Upper lobe of left lung (tissue), 6 donors: ENCODE data around the gene ASB18. TPM values are rescaled to one million over a fixed set of nuclear protein-coding genes. Genes with fewer than 3 reads are reported as not detected.

Experiments used
- ATAC-seq, 2 donors: fragments of 200-7000 bp; cut with Tn5 transposase; one replicate each; pipeline ENCODE4 v1.9.1; 2022; ENCODE audit warnings: mild to moderate bottlenecking in 2 of 2, moderate library complexity in 2 of 2; ENCODE audit not compliant: low FRiP score in 2 of 2
- DNase-seq, 2 donors: peaks; one replicate each; pipeline ENCODE4 v3.0.0-alpha.2; 2019 to 2020
- H3K27ac ChIP-seq, 4 donors: fragments of 200-600 bp; sonication (generic); one replicate each; pipeline ENCODE4 v1.5.1; 2016 to 2019
- H3K27me3 ChIP-seq, 4 donors: fragments of 200-600 bp; sonication (generic); one replicate each; pipeline ENCODE4 v1.5.1; 2017 to 2019
- H3K36me3 ChIP-seq, 4 donors: fragments of 200-600 bp; sonication (generic); one replicate each; pipeline ENCODE4 v1.5.1; 2016 to 2019
- H3K4me1 ChIP-seq, 4 donors: fragments of 200-600 bp; sonication (generic); one replicate each; pipeline ENCODE4 v1.5.1; 2018 to 2019
- H3K4me3 ChIP-seq, 4 donors: fragments of 200-600 bp; sonication (generic); one replicate each; pipeline ENCODE4 v1.5.1; 2017 to 2019; ENCODE audit warnings: mild to moderate bottlenecking in 2 of 4, moderate library complexity in 1 of 4
- H3K9me3 ChIP-seq, 4 donors: fragments of 200-600 bp; sonication (generic); one replicate each; pipeline ENCODE4 v1.5.1; 2018 to 2019
- CTCF ChIP-seq, 6 experiments: fragments of 450-650 bp in 4 of 6; fragments of 200-600 bp in 2 of 6; sonication (generic) in 2 of 6; IDR thresholded peaks; one replicate each; pipeline ENCODE4 v1.5.1; 2016 to 2019; ENCODE audit warnings: antibody characterized with exemption in 6 of 6
- EP300 ChIP-seq, 4 donors: sonication (generic); formaldehyde crosslinking; IDR thresholded peaks; one replicate each; pipeline ENCODE4 v1.5.1; 2017; ENCODE audit warnings: antibody characterized with exemption in 4 of 4, control low read depth in 2 of 4
- POLR2A ChIP-seq, 4 donors: fragments of 450-650 bp; IDR thresholded peaks; one replicate each; pipeline ENCODE4 v1.5.1; 2016 to 2017; ENCODE audit warnings: antibody characterized with exemption in 4 of 4, mild to moderate bottlenecking in 2 of 4
- POLR2AphosphoS5 ChIP-seq, 2 donors: sonication (generic); formaldehyde crosslinking; IDR thresholded peaks; one replicate each; pipeline ENCODE4 v1.5.1; 2017; ENCODE audit warnings: antibody characterized with exemption in 2 of 2
- WGBS, 2 donors: methylation state at CpG; one replicate each; pipeline ENCODE4 v1.1.5; 2017 to 2018; 5-methylcytosine and 5-hydroxymethylcytosine counted together
- total RNA-seq, 6 donors: library from RNA; depleted of rRNA in 4 of 6; stranded (reverse); fragments of >200 nt in 4 of 6; gene quantifications; one replicate each; pipeline versions ENCODE4 v1.1.0 to v1.2.1, GENCODE V29; 2016 to 2021
- donor health status: DM: no; HTN: no; CAD: no; lungs with moderate emphysema.
- donor health status: DM: no; HTN: yes; CAD: no; lungs with severe emphysema.

ASB18 gene
- total RNA-seq, 6 donors from 2014 or later, result not detected

- peaks cover 4 to 89% (median 65%) of the 10 kb centered on the region in 4 donors for H3K27me3 ChIP-seq
- H3K36me3 ChIP-seq, result no peaks in the 10 kb centered on the region
- TF ChIP-seq CTCF (IDR thresholded peaks at IDR 0.05) (peak in 1 of 6 experiments; percentile 14), POLR2A (IDR thresholded peaks at IDR 0.05) (no peak)
- peak in 1 of 2 donors; percentile 16 for ATAC-seq
- H3K27ac ChIP-seq, result no peak overlapping the region
- 0 to 6% methylated on average over 7 to 70 of the region's 112 CpGs for WGBS, 2 donors
- H3K9me3 ChIP-seq, result no peaks in the 10 kb centered on the region
- H3K4me1 ChIP-seq, result peaks cover 50 to 63% (median 59%) of the 10 kb centered on the region in 4 donors
- H3K4me3 ChIP-seq, result peak overlapping the region in 3 of 4 donors; percentile 18 to 42 (median 32)
- DNase-seq, result peak in 1 of 2 donors; percentile 84
Measured at GRCh38 chr2:236167297-236168109, 96.7 kb downstream of the ASB18 start.

GRCh38 chr2:236166796-236167296 lies 97.4 kb downstream of the ASB18 start:
- no peak for ATAC-seq
- H3K4me1 ChIP-seq, result peaks cover 47 to 60% (median 56%) of the 10 kb centered on the region in 4 donors
- H3K36me3 ChIP-seq, result no peaks in the 10 kb centered on the region
- no peaks in the 10 kb centered on the region for H3K9me3 ChIP-seq
- 4 to 23% methylated on average over 7 to 22 of the region's 29 CpGs for WGBS, 2 donors
- TF ChIP-seq POLR2A (IDR thresholded peaks at IDR 0.05) (no peak), EP300 (IDR thresholded peaks at IDR 0.05) (no peak), CTCF (IDR thresholded peaks at IDR 0.05) (no peak), POLR2AphosphoS5 (IDR thresholded peaks at IDR 0.05) (no peak)
- H3K27ac ChIP-seq, result no peak overlapping the region
- DNase-seq, result peak in 1 of 2 donors; percentile 84
- peaks cover 4 to 90% (median 64%) of the 10 kb centered on the region in 4 donors for H3K27me3 ChIP-seq
- peak overlapping the region in 3 of 4 donors; percentile 18 to 42 (median 32) for H3K4me3 ChIP-seq

GRCh38 chr2:236165842-236166795 lies 98.1 kb downstream of the ASB18 start:
- peaks cover 4 to 83% (median 58%) of the 10 kb centered on the region in 4 donors for H3K27me3 ChIP-seq
- peak overlapping the region in 3 of 4 donors; percentile 18 to 32 (median 25) for H3K4me3 ChIP-seq
- no peaks in the 10 kb centered on the region for H3K36me3 ChIP-seq
- H3K9me3 ChIP-seq, result no peaks in the 10 kb centered on the region
- WGBS, 2 donors, result 11 to 23% methylated on average over 23 to 46 of the region's 58 CpGs
- no peak overlapping the region for H3K27ac ChIP-seq
- H3K4me1 ChIP-seq, result peaks cover 44 to 60% (median 50%) of the 10 kb centered on the region in 4 donors
- ATAC-seq, result no peak
- peak in 1 of 2 donors; percentile 82 for DNase-seq
- TF ChIP-seq POLR2AphosphoS5 (IDR thresholded peaks at IDR 0.05) (no peak), POLR2A (IDR thresholded peaks at IDR 0.05) (no peak), EP300 (IDR thresholded peaks at IDR 0.05) (no peak), CTCF (IDR thresholded peaks at IDR 0.05) (no peak)

- TF ChIP-seq POLR2AphosphoS5 (IDR thresholded peaks at IDR 0.05), result no peak
- no peak for TF ChIP-seq CTCF (IDR thresholded peaks at IDR 0.05)
- no peak for TF ChIP-seq EP300 (IDR thresholded peaks at IDR 0.05)
- TF ChIP-seq POLR2A (IDR thresholded peaks at IDR 0.05), result no peak
- H3K4me1 ChIP-seq, result peaks cover 44 to 60% (median 50%) of the 10 kb centered on the region in 4 donors
- H3K9me3 ChIP-seq, result no peaks in the 10 kb centered on the region
- no peaks in the 10 kb centered on the region for H3K36me3 ChIP-seq
- DNase-seq (no peak), ATAC-seq (no peak)
- H3K27me3 ChIP-seq, result peaks cover 4 to 78% (median 56%) of the 10 kb centered on the region in 4 donors
- no peak overlapping the region for H3K27ac ChIP-seq
- H3K4me3 ChIP-seq, result peak overlapping the region in 2 of 4 donors; percentile 30 to 40
- WGBS, 2 donors, result 33 to 35% methylated on average over 18 of the region's 18 CpGs
Measured at GRCh38 chr2:236164925-236165841, 99.0 kb downstream of the ASB18 start.
